Coronary artery (tissue), 2 donors: ENCODE measurements around the gene ATRAID.
"Not testable (repeated sequence)": the region's sequence is repeated elsewhere in the genome, so short reads cannot be mapped to it uniquely, and the experiment has no call there.

ENCODE experiments used
- DNase-seq: peaks from one replicate; pipeline ENCODE4 v3.0.0-alpha.2; 2017; ENCODE audit warnings: low spot score
- H3K27ac ChIP-seq, 2 donors: fragments of 200-600 bp; sonication (generic); one replicate each; pipeline ENCODE4 v1.5.1; 2016 to 2019
- H3K4me3 ChIP-seq: fragments of 200-600 bp; sonication (generic); 2 replicates; pipeline ENCODE4 v1.5.1; 2016; ENCODE audit warnings: mild to moderate bottlenecking, moderate library complexity
- TF ChIP-seq, protein P1 (sequence below): fragments of 200-600 bp; sonication (generic); IDR thresholded peaks from one replicate; pipeline ENCODE4 v1.5.1; 2019; ENCODE audit warnings: antibody characterized with exemption

ATRAID gene

DNA sequence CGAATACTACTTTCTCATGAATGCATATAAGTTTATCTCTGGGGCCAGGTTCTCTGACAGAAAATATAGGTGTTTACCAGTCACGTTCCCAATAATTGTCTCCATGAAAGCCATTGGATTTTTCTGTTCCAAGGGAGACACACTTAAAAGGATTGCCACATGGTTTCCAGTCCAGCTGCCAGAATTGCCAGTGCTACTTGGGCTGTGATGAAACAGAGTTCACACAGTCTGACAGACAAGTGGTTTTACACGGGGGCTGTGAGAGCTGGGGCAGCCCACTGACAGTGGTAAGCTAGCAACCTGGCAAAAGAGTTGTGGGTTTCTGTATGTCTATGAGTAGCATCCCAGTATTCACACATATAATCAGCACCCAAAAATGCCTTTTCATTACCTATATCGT lies 27.7 kb upstream of the ATRAID start:
- DNase-seq: no peak
- TF ChIP-seq, protein P1, sequence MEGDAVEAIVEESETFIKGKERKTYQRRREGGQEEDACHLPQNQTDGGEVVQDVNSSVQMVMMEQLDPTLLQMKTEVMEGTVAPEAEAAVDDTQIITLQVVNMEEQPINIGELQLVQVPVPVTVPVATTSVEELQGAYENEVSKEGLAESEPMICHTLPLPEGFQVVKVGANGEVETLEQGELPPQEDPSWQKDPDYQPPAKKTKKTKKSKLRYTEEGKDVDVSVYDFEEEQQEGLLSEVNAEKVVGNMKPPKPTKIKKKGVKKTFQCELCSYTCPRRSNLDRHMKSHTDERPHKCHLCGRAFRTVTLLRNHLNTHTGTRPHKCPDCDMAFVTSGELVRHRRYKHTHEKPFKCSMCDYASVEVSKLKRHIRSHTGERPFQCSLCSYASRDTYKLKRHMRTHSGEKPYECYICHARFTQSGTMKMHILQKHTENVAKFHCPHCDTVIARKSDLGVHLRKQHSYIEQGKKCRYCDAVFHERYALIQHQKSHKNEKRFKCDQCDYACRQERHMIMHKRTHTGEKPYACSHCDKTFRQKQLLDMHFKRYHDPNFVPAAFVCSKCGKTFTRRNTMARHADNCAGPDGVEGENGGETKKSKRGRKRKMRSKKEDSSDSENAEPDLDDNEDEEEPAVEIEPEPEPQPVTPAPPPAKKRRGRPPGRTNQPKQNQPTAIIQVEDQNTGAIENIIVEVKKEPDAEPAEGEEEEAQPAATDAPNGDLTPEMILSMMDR: no peak
- Histone ChIP-seq H3K27ac (peak overlapping the region; percentile 61 to 90), H3K4me3 (no peak overlapping the region)

GRCh38 chr2:27185331-27186026 lies 26.4 kb upstream of the ATRAID start:
- TF ChIP-seq, protein P1: no peak
- H3K27ac ChIP-seq: peak overlapping the region; percentile 61 to 90
- H3K4me3 ChIP-seq: no peak overlapping the region
- DNase-seq: no peak

DNA sequence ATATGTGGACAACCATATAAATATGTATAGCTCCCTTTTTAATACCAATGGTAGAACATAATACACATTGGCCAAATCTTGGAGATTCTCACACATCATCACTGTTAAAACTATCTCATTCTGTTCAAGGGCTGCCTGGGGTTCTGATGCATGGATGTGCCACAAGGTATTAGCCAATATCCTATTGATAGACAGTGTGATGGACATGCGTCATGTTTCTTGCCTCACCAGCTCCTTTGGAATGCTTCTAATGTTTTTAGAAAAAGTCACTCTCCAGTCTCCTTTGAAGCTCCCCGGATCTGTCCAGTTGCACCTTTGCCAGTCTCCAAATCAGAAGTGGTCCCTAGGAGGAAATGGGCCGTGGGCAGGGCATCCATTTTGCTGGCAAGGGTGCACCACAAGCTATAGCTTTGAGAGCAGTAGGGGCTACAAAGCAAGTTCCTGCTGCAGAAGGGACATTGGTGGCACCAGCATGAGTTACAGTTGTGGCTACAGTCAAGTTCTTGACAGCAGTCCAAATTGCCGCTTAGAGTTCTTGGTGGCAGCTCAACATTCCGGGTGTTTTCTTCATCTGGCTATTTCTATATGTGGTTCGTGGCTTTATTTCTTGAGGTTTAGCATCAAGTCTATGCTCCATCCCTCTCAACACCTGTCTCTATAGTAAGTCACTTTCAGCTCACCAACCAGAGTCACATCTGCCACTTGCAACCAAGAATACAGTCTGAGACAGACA lies 25.1 kb upstream of the ATRAID start:
- Histone ChIP-seq H3K4me3 (no peak overlapping the region), H3K27ac (peak overlapping the region; percentile 61 to 90)
- TF ChIP-seq, protein P1: no peak
- DNase-seq: no peak

- no peak for DNase-seq
- Histone ChIP-seq H3K27ac (no peak overlapping the region), H3K4me3 (no peak overlapping the region)
- TF ChIP-seq, protein P1: no peak
Observed at GRCh38 chr2:27189989-27190388, 21.9 kb upstream of the ATRAID start.

DNA sequence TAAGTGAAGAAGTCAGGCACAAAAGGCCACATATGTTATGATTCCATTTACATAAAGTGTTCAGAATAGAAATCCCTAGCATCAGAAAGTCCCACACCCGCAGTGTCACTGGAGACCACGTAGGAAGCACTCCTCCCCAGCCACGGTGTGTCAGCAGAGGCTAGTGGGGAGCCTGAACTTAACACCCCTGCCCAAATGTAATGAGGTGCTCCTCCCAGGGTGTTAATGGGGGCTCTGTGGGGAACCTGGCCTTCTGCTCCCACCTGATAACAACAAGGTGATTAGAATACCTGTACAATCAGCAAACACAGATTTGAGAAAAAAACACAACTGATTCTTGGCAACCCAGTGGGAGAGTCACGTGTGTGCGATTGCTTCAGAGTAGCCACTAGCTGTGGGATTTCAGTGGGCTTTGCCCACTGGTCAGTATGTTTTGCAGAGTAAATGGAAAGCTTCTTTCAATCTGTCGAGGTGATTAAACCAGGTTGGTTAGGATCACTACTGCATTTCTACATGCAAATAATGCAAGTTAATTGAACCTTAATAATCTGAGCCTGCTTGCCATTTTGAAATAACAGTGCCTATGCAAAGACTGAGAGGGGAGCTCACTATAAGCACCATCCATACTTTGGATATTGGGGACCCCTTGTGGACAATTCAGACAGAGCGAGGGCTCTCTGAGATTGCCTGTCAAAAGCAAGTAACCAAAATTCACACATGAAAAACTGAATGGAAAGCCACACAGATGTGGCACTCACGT lies 20.6 kb upstream of the ATRAID start:
- no peak overlapping the region for H3K27ac ChIP-seq
- TF ChIP-seq, protein P1: peak; percentile 40
- no peak overlapping the region for H3K4me3 ChIP-seq
- DNase-seq: no peak

- no peak for DNase-seq
- Histone ChIP-seq H3K27ac (no peak overlapping the region), H3K4me3 (no peak overlapping the region)
- TF ChIP-seq, protein P1: no peak
Observed at GRCh38 chr2:27194538-27195354, 17.1 kb upstream of the ATRAID start.

GRCh38 chr2:27195799-27196198 lies 16.0 kb upstream of the ATRAID start:
- H3K27ac ChIP-seq, DNase-seq, H3K4me3 ChIP-seq: not testable (repeated sequence)

DNA sequence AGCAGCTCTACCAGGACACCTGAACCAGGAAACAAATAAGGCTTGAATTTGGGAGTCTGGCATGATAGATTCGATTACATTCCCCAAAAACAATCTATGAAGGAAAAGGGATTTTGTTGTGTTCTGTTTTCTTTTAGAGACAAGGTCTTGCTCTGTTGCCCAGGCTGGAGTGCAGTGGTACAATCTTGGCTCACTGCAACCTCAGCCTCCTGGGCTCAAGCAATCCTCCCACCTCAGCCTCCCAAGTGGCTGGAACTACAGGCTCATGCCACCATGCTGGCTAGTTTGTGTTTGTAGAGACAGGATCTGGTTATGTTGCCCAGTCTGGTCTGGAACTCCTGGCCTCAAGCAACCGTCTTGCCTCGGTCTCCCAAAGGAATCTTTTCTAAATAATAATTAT lies 13.8 kb upstream of the ATRAID start:
- not testable (repeated sequence) for DNase-seq, H3K4me3 ChIP-seq

More for the DNA sequence above, 13.8 kb upstream of the ATRAID start:
- H3K27ac ChIP-seq: not testable (repeated sequence)
